Kidney epithelial cell (primary cell): Measurements from ENCODE around the gene LEF1. TPM values are rescaled to one million over a fixed set of nuclear protein-coding genes. Genes with fewer than 3 reads are reported as not detected.

Experiments
- DNase-seq: peaks from one replicate; pipeline ENCODE4 v3.0.0-alpha.2; 2010; ENCODE audit warnings: low read depth
- H3K27me3 ChIP-seq: 2 replicates; pipeline ENCODE4 v1.6.0; 2011; ENCODE audit warnings: low read length; ENCODE audit not compliant: control insufficient read depth, insufficient read depth
- H3K36me3 ChIP-seq: 2 replicates; pipeline ENCODE4 v1.5.1; 2011; ENCODE audit warnings: low read length; ENCODE audit not compliant: control insufficient read depth, insufficient read depth
- H3K4me3 ChIP-seq: 2 replicates; pipeline ENCODE4 v1.5.1; 2011; ENCODE audit warnings: low read depth, mild to moderate bottlenecking, control low read depth, low read length
- CTCF ChIP-seq: IDR thresholded peaks from 2 replicates; pipeline ENCODE4 v1.5.1; 2011; ENCODE audit warnings: mild to moderate bottlenecking, moderate library complexity, low read length, control low read depth, inconsistent platforms; ENCODE audit not compliant: insufficient read depth, poor library complexity, severe bottlenecking
- total RNA-seq: library from RNA; depleted of rRNA; stranded (reverse); fragments of >200 nt; gene quantifications from 2 replicates; pipeline ENCODE4 v1.2.3, GENCODE V29; 2015

The LEF1 gene
- total RNA-seq, 1 donor from 2014 or later = 13.2 TPM

GRCh38 chr4:108060686-108061321, 107.9 kb downstream of the LEF1 start:
- no peak for DNase-seq
- Histone ChIP-seq H3K4me3 (no peak overlapping the region), H3K36me3 (no peaks in the 10 kb centered on the region), H3K27me3 (no peaks in the 10 kb centered on the region)
- no peak for TF ChIP-seq CTCF

GRCh38 chr4:108060164-108060563, 108.6 kb downstream of the LEF1 start:
- DNase-seq = no peak
- Histone ChIP-seq H3K4me3 (no peak overlapping the region), H3K27me3 (no peaks in the 10 kb centered on the region), H3K36me3 (no peaks in the 10 kb centered on the region)
- TF ChIP-seq CTCF = peak; percentile 37

DNA sequence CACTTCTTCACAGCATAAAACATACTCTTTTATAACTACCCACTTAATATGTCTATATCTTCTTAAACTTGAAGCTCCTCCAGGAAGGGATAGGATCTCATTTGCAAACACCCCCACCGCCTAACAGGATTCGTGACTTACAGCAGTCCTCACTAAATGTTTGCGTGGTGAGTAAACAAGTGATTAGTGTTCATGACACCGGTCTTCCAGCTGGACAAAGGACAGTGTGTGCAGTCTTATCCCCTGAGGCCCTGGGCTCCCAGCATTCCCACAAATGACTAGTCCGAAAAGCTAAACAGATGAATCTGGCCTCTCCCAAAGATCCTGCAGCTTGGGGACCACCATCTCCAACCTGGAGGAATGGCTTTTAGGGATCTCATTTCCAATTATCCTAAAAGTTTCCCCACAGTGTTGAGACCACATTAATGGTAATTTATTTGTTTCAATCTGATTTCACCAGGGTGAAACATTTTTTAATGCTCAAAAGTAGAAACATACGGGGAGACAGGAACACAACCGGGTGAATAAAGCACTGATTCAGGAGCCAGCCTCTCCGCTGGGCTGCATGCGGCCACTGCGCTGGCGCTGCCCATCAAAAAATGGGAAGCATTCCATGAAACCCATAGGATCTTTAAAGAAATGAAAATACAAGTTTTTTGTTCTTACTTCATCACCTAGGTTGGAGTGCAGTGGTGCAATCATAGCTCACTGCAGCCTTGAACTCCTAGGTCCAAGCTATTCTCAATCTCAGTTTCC, 109.9 kb downstream of the LEF1 start:
- Histone ChIP-seq H3K36me3 (no peaks in the 10 kb centered on the region), H3K4me3 (no peak overlapping the region), H3K27me3 (no peaks in the 10 kb centered on the region)
- TF ChIP-seq CTCF = no peak
- DNase-seq = no peak

DNA sequence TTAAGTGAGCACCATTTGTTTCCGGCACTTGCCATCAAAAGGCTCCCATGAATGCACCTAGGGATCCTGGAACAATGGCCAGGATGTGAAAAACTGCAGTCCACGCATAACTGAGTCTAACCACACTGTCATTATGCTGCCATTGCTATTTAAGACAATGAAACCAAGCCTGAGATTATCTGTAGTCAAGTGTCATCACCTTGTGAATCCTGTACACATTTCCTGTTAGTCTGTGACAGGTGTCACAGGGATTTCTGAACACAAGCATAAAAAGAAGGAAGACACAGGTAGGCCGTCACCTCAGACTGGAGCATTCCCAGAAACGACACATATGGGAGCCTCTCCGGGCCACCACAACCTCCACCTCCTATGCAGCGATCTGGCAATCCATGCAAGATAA, 112.3 kb downstream of the LEF1 start:
- Histone ChIP-seq H3K36me3 (no peaks in the 10 kb centered on the region), H3K27me3 (no peaks in the 10 kb centered on the region), H3K4me3 (no peak overlapping the region)
- no peak for DNase-seq
- TF ChIP-seq CTCF = no peak

DNA sequence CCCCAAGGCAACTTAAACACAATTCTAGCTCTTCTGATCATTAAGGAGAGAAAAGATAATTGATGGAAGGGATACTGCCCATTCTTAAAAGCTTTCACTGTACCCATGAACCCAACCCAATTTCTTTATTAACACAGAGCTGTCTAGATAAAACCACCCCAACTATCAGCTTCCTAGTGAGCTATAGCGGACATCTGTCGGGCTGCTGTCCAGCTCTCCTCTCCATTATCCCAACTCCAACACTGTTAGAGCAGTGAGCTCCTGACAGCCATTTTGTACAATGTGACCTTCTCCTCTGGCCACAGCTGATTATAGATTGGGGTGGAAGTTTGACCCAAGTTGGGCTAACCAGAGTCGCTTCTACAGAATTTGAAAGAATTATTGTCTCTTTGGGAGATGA, 112.9 kb downstream of the LEF1 start:
- DNase-seq = no peak
- Histone ChIP-seq H3K4me3 (no peak overlapping the region), H3K27me3 (no peaks in the 10 kb centered on the region), H3K36me3 (no peaks in the 10 kb centered on the region)
- TF ChIP-seq CTCF = no peak
